ENCODE results near the gene FGFBP2.
"Not testable (repeated sequence)": the region's sequence is repeated elsewhere in the genome, so short reads cannot be mapped to it uniquely, and the experiment has no call there.

Gene FGFBP2

DNA sequence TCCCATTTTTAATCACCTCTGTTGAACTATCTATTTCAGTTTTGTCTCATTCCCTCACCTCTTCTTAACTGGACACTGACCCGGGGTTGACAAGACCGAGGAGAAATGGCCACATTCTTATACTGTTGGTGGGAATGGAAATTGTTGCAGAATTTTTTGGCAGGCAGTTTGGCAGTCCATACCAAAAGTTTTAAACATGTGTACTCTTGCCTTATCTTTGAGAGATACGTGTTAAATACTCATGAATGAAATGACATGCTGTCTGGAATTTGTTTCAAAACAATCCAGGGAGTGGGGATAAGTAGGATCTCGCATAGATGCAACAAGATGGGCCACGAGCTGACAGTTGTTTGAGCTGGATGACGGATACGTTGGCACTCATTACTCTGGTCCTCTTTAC lies 36.5 kb downstream of the FGFBP2 start:
- DNase-seq, result no peak

- DNase-seq, result no peak
Observed at GRCh38 chr4:15925830-15926229, 37.1 kb downstream of the FGFBP2 start.

- DNase-seq, result no peak
Observed at GRCh38 chr4:15921592-15921932, 41.4 kb downstream of the FGFBP2 start.

DNA sequence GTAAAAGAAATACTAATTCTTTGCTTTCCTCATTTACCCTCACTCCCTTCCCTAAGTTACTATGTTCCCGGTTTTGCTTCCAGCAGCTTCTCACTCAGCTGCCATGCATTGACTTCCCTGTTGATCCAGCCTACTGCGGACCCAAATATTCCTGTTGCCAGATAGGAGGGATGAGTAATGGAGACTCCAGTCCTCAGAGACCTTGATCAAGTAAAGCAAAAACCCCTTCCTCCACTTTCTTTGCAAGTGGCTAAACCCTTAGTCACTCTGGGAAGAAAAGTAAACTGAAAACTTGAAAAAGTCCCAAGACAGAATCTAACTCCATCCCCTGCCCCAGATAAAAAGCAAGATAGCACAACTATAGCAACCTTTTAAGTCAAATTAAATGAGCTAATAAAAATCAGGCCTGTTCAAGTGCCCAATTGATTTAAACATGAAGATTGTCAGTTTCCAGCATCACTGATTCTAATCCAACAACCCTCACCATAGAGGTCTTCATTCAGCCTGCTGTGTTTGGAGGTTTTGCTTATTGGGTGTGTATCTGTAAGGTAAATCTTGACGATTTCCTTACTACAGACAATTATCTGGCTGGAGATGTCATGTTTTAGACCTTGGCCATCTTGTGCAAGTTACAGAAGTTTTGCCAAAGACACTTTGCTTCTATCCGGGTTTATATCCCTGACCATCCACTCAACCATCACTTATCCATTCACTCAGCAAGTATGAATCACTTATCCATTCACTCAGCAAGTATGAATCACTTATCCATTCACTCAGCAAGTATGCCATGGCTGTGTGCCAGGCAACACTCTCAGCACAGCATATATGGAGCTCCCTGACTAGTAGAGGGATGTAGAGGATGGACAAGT lies 42.0 kb downstream of the FGFBP2 start:
- no peak for DNase-seq

DNA sequence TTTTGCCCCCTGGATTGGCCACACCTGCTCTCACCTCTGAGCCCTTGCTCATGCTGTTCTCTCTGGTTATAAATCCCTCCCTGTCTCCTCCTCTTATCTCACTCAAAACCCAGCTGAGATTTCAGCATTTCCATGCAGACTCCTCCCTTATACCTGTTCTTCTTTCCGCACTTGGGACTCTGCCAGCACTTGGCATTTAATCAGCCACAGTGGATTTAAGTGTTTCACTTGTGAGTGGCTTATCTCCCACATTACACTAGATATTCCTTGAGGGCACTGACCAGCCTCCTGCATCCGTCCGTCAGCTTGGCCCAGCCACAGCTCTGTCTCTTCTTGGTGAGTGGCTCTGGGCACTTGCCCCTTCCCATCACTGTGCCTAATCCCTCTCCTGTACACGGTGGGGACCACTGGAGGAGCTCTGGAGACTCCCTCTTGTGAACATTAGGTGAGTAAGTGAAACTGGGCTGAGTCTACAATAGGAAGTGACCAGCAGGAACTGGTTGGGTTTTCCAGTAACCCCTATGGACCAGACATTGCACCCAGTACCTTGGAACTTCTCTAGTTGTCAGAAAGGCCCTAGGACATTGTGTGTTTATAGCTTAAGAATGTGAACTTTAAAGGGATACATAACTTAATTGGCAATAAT lies 44.4 kb downstream of the FGFBP2 start:
- no peak for DNase-seq

DNA sequence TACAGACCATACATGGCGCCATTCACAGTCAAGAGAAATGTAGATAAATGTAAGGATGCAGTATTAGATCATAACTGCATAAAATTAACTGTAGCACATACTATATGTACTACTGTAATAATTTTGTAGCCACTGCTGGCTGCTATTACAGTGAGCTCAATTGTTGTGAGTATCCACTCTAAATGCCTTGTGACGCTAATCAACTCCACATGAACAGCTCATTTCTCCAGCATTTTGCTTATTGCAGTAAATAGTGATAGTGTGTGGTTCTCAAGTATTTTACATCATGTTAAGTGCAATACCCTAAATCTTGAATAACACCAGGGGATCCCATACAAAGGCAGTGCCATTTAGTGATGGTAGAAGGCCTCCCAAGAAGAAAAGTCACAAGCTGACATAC lies 45.7 kb downstream of the FGFBP2 start:
- DNase-seq, result no peak

DNA sequence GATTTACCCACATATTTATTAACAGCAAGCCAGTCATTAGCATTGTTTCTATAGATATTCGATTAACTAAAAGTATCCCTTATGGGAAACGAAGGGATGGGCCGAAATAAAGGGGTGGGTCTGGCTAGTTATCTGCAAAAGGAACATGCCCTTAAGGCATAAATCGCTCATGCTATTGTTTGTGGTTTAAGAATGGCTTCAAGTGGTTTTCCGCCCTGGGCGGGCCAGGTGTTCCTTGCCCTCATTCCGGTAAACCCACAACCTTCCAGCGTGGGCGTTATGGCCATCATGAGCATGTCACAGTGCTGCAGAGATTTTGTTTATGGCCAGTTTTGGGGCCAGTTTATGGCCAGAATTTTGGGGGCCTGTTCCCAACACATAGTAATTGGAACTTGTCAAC lies 46.6 kb downstream of the FGFBP2 start:
- DNase-seq, result not testable (repeated sequence)

DNA sequence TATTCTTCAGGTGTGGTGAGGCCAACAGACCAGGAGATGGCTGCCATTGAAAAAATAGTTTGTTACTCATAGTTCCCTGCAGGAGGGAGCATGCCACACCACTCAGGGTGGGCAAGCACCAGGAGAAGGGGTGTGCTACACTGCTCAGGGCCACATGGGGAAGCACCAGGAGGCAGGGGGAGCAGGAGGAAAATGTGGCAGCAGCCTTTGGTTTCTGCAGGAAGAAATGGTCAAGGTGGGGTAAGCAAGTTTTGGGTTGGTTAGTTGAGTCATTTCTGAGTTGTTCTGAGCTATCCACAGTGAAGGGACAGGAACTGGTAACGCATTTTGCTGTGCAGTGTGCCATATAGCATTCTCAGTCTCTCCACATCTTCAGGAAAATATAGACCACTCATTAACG lies 48.2 kb downstream of the FGFBP2 start:
- DNase-seq, result no peak

- no peak for DNase-seq
Observed at GRCh38 chr4:15914291-15914690, 48.7 kb downstream of the FGFBP2 start.

GRCh38 chr4:15913631-15913970 lies 49.4 kb downstream of the FGFBP2 start:
- no peak for DNase-seq

- DNase-seq, result no peak
Observed at GRCh38 chr4:15912961-15913630, 49.9 kb downstream of the FGFBP2 start.

DNA sequence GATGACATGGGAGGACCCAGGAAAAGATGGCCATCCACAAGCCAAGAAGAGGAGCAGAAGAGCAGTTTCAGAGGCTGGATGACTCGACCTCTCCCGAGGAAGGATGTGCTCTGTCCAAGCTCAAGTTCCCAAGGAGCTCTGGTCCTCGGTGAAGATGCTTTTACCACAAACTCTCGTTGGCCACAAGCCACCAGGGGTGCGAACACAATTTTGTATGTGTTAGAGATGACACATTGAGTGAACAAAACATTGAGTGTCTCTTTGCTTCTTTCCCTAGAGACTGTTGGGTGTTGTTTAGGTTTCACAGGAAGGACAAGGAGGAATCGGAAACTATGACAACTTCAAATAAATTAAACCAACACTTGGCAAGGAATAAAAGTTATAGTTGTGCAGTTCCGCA lies 50.7 kb downstream of the FGFBP2 start:
- DNase-seq, result no peak
